Progenitor cell of endocrine pancreas (in vitro differentiated cells): ENCODE data around the gene VSIR. TPM values are rescaled to one million over a fixed set of nuclear protein-coding genes. Genes with fewer than 3 reads are reported as not detected.

Source experiments
- DNase-seq: peaks from one replicate; pipeline ENCODE4 v3.0.0; 2021; ENCODE audit warnings: low spot score; ENCODE audit not compliant: unreplicated experiment
- H3K27ac Mint-ChIP-seq: 2 replicates; pipeline ENCODE4 v1.8.0; 2021; ENCODE audit warnings: mild to moderate bottlenecking, moderate library complexity, mixed read lengths
- H3K27me3 Mint-ChIP-seq: 2 replicates; pipeline ENCODE4 v1.8.0; 2021; ENCODE audit warnings: mixed read lengths
- H3K36me3 Mint-ChIP-seq: 2 replicates; pipeline ENCODE4 v1.8.0; 2022; ENCODE audit warnings: mixed read lengths; ENCODE audit not compliant: insufficient read depth
- H3K4me1 Mint-ChIP-seq: 2 replicates; pipeline ENCODE4 v1.8.0; 2021; ENCODE audit warnings: low read depth, mixed read lengths
- H3K4me3 Mint-ChIP-seq: 2 replicates; pipeline ENCODE4 v1.8.0; 2021; ENCODE audit warnings: low read depth, mild to moderate bottlenecking, moderate library complexity, mixed read lengths
- H3K9me3 Mint-ChIP-seq: 2 replicates; pipeline ENCODE4 v1.8.0; 2021; ENCODE audit warnings: low read depth, mixed read lengths
- CTCF ChIP-seq: fragments of 200-600 bp; sonication (generic); IDR thresholded peaks from one replicate; pipeline ENCODE4 v1.5.0; 2021; ENCODE audit warnings: antibody characterized with exemption, mild to moderate bottlenecking; ENCODE audit not compliant: unreplicated experiment
- total RNA-seq: library from RNA; stranded (reverse); gene quantifications from 2 replicates; pipeline ENCODE4 v1.2.1, GENCODE V29; 2021

VSIR gene
- total RNA-seq, 1 donor from 2014 or later = 2.6 TPM

DNA sequence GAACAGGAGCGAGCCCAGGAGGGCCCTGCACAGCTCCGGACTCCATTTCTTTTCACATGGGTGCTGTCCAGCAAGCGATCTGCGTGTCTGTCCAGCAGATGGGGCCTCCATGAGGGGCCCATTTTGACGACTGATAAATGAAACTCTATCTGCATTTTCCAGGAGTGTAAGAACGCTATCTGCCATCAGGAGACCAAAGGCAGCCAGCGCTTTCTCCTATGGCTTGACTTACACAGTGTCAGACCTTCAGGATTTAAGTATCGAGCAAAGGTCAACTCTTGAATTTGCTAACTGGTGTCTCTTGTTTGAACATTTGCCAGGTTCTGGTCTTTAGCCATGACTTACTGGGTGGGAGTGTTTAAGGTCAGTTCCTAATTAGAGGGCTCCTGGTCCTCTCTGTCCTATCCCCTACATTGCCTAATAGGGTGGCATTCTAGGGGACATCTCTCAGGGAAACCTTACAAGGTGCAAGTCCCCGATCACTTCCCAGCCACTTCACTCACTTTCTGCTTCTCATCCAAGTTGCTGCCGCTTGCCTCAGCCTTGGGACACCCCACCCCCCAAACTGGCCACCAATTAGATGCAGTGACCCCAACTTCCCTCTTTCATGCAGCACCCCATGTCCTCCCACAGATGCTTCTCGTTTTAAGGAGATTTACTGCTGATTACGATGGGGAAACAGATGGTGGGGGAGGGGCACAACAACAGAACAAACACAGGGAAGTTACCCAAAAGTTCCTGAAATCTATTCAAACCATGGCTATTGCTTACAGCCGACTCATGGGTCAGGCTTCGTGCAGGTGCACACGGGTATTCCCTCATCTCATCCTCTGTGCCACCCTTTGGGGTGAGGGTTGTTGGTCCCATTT is 20.0 kb downstream of the VSIR start:
- TF ChIP-seq CTCF = no peak
- DNase-seq = no peak
- Mint-ChIP-seq H3K4me3 (no peak overlapping the region), H3K27me3 (peaks cover 7% of the 10 kb centered on the region), H3K9me3 (no peaks in the 10 kb centered on the region), H3K36me3 (no peaks in the 10 kb centered on the region), H3K4me1 (peaks cover 18% of the 10 kb centered on the region), H3K27ac (no peak overlapping the region)

DNA sequence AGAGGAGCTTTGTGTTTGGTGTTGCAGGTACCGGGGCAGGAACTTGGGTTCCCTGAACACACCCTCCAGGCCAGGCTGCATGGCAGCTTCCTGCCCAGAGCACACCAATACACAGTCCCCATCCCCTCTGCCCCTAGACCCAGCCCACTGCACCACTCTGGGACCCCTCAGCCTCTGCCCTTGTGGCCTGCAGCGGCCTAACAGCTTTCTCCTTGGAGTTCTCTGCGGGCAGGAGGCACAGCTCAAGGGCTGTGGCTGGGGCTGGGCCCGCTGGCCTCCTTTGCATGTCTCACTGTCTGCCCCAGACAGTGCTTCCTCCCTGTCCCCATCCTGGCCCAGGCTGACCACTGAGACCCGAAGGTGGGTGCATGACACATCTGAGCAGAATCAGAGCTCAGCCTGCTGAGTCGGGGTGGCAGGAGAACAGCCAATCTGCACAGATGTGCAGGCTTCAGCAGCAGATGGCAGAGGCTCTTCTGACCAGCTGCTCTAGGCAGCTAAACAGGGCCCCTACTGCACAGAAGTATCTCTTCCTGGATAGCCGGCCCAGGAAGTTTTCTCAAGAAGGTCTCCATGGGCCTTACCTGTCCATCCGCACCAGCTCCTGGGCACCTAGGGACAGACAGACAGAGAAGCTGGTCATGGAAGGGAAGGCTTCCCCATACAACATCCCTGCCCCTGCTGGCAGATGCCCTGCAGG is 20.8 kb downstream of the VSIR start:
- H3K27ac Mint-ChIP-seq = no peak overlapping the region
- no peak overlapping the region for H3K4me3 Mint-ChIP-seq

GRCh38 chr10:71751515-71752224 is 21.6 kb downstream of the VSIR start:
- TF ChIP-seq CTCF = no peak
- no peak overlapping the region for H3K4me3 Mint-ChIP-seq
- H3K27ac Mint-ChIP-seq = no peak overlapping the region
- H3K4me1 Mint-ChIP-seq = peaks cover 28% of the 10 kb centered on the region
- DNase-seq = no peak
- H3K27me3 Mint-ChIP-seq = peaks cover 7% of the 10 kb centered on the region
- H3K9me3 Mint-ChIP-seq = no peaks in the 10 kb centered on the region
- H3K36me3 Mint-ChIP-seq = no peaks in the 10 kb centered on the region

More for the DNA sequence above, 20.8 kb downstream of the VSIR start:
- no peak for TF ChIP-seq CTCF
- H3K27me3 Mint-ChIP-seq = peaks cover 7% of the 10 kb centered on the region
- no peak for DNase-seq
- no peaks in the 10 kb centered on the region for H3K36me3 Mint-ChIP-seq
- peaks cover 20% of the 10 kb centered on the region for H3K4me1 Mint-ChIP-seq
- no peaks in the 10 kb centered on the region for H3K9me3 Mint-ChIP-seq

GRCh38 chr10:71750986-71751385 is 22.3 kb downstream of the VSIR start:
- Mint-ChIP-seq H3K9me3 (no peaks in the 10 kb centered on the region), H3K27me3 (peaks cover under 1% of the 10 kb centered on the region), H3K4me3 (no peak overlapping the region), H3K4me1 (peaks cover 33% of the 10 kb centered on the region), H3K36me3 (no peaks in the 10 kb centered on the region), H3K27ac (no peak overlapping the region)
- no peak for DNase-seq
- no peak for TF ChIP-seq CTCF
